Measurements from ENCODE around the gene BARX2.

DNA sequence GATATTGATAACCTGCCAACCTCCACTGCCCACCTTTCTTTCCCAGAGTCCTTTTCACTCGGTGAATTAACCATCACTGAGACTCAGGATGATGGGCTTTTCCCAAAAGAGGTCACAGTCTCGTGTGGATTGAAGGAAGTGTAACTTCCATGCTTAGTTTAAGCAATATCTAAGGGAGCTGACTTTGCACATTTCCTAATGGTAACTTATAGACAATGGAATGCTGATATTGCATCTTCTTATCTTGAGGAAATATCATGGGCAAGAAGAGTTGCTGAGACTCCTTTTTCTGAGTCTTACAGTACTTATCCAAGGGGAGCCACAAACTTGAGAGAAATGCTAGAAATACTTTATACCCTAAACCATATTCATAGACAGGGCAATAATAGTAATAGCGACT lies 8.8 kb downstream of the BARX2 start:
- TF ChIP-seq, protein P1, sequence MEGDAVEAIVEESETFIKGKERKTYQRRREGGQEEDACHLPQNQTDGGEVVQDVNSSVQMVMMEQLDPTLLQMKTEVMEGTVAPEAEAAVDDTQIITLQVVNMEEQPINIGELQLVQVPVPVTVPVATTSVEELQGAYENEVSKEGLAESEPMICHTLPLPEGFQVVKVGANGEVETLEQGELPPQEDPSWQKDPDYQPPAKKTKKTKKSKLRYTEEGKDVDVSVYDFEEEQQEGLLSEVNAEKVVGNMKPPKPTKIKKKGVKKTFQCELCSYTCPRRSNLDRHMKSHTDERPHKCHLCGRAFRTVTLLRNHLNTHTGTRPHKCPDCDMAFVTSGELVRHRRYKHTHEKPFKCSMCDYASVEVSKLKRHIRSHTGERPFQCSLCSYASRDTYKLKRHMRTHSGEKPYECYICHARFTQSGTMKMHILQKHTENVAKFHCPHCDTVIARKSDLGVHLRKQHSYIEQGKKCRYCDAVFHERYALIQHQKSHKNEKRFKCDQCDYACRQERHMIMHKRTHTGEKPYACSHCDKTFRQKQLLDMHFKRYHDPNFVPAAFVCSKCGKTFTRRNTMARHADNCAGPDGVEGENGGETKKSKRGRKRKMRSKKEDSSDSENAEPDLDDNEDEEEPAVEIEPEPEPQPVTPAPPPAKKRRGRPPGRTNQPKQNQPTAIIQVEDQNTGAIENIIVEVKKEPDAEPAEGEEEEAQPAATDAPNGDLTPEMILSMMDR (IDR thresholded peaks at IDR 0.05), result no peak
- TF ChIP-seq POLR2A (IDR thresholded peaks at IDR 0.05) (no peak), EP300 (IDR thresholded peaks at IDR 0.05) (no peak)
